Progenitor cell of endocrine pancreas (in vitro differentiated cells): ENCODE data around the gene TNFAIP6. TPM values are rescaled to one million over a fixed set of nuclear protein-coding genes. Genes with fewer than 3 reads are reported as not detected.

Source experiments
- DNase-seq: peaks from one replicate; pipeline ENCODE4 v3.0.0; 2021; ENCODE audit warnings: low spot score; ENCODE audit not compliant: unreplicated experiment
- H3K27ac Mint-ChIP-seq: 2 replicates; pipeline ENCODE4 v1.8.0; 2021; ENCODE audit warnings: mild to moderate bottlenecking, moderate library complexity, mixed read lengths
- H3K27me3 Mint-ChIP-seq: 2 replicates; pipeline ENCODE4 v1.8.0; 2021; ENCODE audit warnings: mixed read lengths
- H3K36me3 Mint-ChIP-seq: 2 replicates; pipeline ENCODE4 v1.8.0; 2022; ENCODE audit warnings: mixed read lengths; ENCODE audit not compliant: insufficient read depth
- H3K4me1 Mint-ChIP-seq: 2 replicates; pipeline ENCODE4 v1.8.0; 2021; ENCODE audit warnings: low read depth, mixed read lengths
- H3K4me3 Mint-ChIP-seq: 2 replicates; pipeline ENCODE4 v1.8.0; 2021; ENCODE audit warnings: low read depth, mild to moderate bottlenecking, moderate library complexity, mixed read lengths
- H3K9me3 Mint-ChIP-seq: 2 replicates; pipeline ENCODE4 v1.8.0; 2021; ENCODE audit warnings: low read depth, mixed read lengths
- total RNA-seq: library from RNA; stranded (reverse); gene quantifications from 2 replicates; pipeline ENCODE4 v1.2.1, GENCODE V29; 2021
- TF ChIP-seq, protein P1 (sequence below): fragments of 200-600 bp; sonication (generic); IDR thresholded peaks from one replicate; pipeline ENCODE4 v1.5.0; 2021; ENCODE audit warnings: antibody characterized with exemption, mild to moderate bottlenecking; ENCODE audit not compliant: unreplicated experiment

Gene TNFAIP6
- total RNA-seq, 1 donor from 2014 or later = not detected

DNA sequence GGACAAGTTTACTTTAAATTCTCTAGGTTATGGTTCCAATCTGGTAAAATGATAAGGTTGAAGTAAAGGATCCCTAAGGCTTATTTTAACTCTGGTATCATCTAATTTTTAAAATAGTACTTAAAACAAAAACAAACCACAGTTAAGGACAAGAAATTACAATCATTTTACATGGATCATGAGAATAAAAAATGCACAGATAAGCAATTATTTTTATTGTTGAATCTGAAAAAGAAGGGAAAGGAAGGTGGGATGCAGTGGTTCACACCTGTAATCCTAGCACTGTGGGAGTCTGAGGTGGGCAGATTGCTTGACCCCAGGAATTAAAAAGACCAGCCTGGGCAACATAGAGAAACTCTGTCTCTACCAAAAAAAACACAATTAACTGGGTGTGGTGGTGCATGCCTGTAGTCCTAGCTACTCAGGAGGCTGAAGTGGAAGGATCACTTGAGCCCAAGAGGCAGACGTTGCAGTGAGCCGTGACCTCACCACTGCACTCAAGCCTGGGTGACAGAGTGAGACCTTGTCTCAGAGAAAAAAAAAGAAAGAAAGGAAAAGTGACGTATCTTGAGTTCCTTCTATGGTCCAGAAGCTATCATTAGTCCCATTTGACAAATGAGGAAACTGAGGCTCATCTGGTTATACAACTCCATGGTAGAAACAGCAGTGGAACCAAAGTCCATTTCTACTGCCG is 2.5 kb downstream of the TNFAIP6 start:
- H3K27ac Mint-ChIP-seq = no peak overlapping the region
- H3K4me3 Mint-ChIP-seq = no peak overlapping the region
- H3K27me3 Mint-ChIP-seq = no peaks in the 10 kb centered on the region

DNA sequence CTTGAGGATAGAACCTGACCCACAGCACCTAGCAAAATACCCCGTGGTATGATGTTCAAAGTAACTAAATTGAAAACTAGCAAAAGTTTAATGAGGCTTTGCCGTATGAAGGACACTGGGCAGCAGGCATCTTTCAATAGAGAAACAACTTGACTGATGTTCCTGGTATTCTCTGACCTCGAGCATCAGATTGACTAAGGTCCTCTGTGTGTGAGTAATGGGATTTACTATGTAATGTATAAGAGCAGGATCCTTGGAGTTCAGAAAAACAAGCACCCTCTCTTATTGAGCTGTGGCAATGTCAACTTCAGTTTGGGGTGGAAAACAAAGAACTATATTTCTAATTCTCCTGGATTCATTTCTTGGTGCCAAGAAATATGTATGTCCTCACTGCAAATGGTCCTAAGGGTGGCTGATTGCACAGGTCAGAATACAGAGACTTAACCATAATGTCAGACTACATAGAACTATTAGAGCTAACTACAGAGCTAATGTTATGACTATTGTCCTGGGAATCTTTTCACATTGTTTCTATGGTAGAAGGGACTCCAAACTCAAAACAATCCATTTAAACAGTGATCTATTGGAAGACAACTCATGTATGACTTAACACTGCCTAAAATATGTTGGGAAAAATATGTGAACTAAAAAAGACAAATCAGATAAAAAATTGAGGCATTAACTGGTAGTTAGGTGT is 4.4 kb downstream of the TNFAIP6 start:
- no peak for DNase-seq
- Mint-ChIP-seq H3K4me3 (no peak overlapping the region), H3K27ac (no peak overlapping the region), H3K36me3 (no peaks in the 10 kb centered on the region), H3K4me1 (peaks cover 4% of the 10 kb centered on the region), H3K27me3 (no peaks in the 10 kb centered on the region), H3K9me3 (no peaks in the 10 kb centered on the region)
- TF ChIP-seq, protein P1, sequence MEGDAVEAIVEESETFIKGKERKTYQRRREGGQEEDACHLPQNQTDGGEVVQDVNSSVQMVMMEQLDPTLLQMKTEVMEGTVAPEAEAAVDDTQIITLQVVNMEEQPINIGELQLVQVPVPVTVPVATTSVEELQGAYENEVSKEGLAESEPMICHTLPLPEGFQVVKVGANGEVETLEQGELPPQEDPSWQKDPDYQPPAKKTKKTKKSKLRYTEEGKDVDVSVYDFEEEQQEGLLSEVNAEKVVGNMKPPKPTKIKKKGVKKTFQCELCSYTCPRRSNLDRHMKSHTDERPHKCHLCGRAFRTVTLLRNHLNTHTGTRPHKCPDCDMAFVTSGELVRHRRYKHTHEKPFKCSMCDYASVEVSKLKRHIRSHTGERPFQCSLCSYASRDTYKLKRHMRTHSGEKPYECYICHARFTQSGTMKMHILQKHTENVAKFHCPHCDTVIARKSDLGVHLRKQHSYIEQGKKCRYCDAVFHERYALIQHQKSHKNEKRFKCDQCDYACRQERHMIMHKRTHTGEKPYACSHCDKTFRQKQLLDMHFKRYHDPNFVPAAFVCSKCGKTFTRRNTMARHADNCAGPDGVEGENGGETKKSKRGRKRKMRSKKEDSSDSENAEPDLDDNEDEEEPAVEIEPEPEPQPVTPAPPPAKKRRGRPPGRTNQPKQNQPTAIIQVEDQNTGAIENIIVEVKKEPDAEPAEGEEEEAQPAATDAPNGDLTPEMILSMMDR = no peak

More for the DNA sequence above, 2.5 kb downstream of the TNFAIP6 start:
- Mint-ChIP-seq H3K36me3 (no peaks in the 10 kb centered on the region), H3K9me3 (no peaks in the 10 kb centered on the region), H3K4me1 (peaks cover 4% of the 10 kb centered on the region)
- TF ChIP-seq, protein P1 = no peak
- DNase-seq = no peak

DNA sequence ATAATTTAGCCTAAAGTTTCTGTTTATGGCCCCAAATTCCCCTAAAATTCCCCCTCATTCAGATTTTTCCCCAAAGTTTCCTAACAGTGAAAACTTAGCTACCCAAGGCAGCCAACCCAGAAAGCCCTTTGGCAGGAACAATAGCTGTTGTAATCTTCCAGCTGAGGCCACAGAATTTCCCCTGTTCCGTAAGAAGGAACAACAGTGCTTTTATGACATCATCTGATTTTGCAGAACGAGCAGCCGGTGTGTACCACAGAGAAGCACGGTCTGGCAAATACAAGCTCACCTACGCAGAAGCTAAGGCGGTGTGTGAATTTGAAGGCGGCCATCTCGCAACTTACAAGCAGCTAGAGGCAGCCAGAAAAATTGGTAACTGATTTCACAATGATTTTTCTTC is 6.3 kb downstream of the TNFAIP6 start:
- Mint-ChIP-seq H3K4me1 (no peaks in the 10 kb centered on the region), H3K27me3 (no peaks in the 10 kb centered on the region), H3K27ac (no peak overlapping the region), H3K36me3 (no peaks in the 10 kb centered on the region), H3K4me3 (no peak overlapping the region), H3K9me3 (no peaks in the 10 kb centered on the region)
- TF ChIP-seq, protein P1 = no peak
- DNase-seq = no peak

DNA sequence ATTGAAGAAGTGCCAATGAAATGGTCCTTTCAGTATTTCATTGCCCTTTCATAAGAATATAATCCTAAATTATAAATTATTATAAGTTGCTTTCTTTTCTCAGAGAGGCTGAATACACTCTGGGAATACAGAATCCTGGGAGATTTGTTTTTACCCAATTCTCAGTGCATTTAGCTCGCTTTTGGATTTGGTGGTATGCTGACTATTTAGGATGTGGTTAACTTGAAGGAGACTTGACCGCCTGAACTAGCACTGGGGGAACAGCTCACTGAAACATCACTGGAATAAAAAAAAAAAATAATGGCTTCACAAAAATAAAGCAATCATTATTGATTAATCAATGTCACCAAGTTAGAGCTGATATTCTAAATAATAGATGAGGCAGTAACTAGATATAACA is 10.2 kb downstream of the TNFAIP6 start:
- H3K36me3 Mint-ChIP-seq = no peaks in the 10 kb centered on the region
- no peaks in the 10 kb centered on the region for H3K27me3 Mint-ChIP-seq
- H3K4me3 Mint-ChIP-seq = no peak overlapping the region
- no peaks in the 10 kb centered on the region for H3K4me1 Mint-ChIP-seq
- H3K27ac Mint-ChIP-seq = no peak overlapping the region
- H3K9me3 Mint-ChIP-seq = no peaks in the 10 kb centered on the region
- TF ChIP-seq, protein P1 = no peak
- no peak for DNase-seq

DNA sequence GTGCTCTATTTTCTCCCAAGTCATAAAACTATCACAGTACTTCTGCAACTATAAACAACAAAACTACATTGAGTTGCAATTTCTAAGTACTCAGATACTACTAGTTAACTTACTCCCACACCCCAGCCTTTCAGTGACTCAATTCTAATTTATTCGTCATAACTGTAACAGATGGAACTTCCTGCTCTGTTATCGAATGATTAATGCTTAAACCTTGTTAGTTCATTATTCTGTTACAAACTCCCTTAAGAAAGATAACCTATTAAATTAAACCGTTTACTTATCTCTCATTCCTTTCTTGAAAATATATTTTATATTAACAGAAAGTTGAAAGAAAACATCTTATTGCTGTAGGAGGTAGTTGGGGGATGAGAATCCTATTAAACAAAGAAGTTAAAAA is 17.0 kb downstream of the TNFAIP6 start:
- H3K4me1 Mint-ChIP-seq = no peaks in the 10 kb centered on the region
- H3K27me3 Mint-ChIP-seq = no peaks in the 10 kb centered on the region
- H3K4me3 Mint-ChIP-seq = no peak overlapping the region
- H3K9me3 Mint-ChIP-seq = no peaks in the 10 kb centered on the region
- TF ChIP-seq, protein P1 = no peak
- no peaks in the 10 kb centered on the region for H3K36me3 Mint-ChIP-seq
- no peak for DNase-seq
- H3K27ac Mint-ChIP-seq = no peak overlapping the region
